PC-3 (cell line): ENCODE data around the gene SCAANT1. TPM values are rescaled to one million over a fixed set of nuclear protein-coding genes. Genes with fewer than 3 reads are reported as not detected.

ENCODE experiments used
- ATAC-seq: fragments of 200-7000 bp; cut with Tn5 transposase; 2 replicates; pipeline ENCODE4 v1.9.1; 2020; ENCODE audit warnings: mild to moderate bottlenecking, moderate library complexity
- Bru-seq: library from RNA; stranded (reverse); fragments of 400-500 nt; gene quantifications from one replicate; lab custom pipeline; 2021; lab: Mats Ljungman, UMichigan
- BruChase-seq, 2 experiments: library from RNA; stranded (reverse); fragments of 400-500 nt; gene quantifications; one replicate each; lab custom pipeline; 2021; lab: Mats Ljungman, UMichigan
- BruUV-seq: library from RNA; stranded (reverse); fragments of 400-500 nt; replicated peaks from 2 replicates; lab custom pipeline; 2021; lab: Mats Ljungman, UMichigan
- CTCF ChIA-PET: fragments of 300-600 bp; sonication (Branson Sonifier 250); formaldehyde crosslinking; loops from one replicate; lab custom pipeline; 2022; ENCODE audit warnings: antibody characterized with exemption; lab: Charles Lee
- POLR2A ChIA-PET: fragments of 300-600 bp; sonication (Branson Sonifier 250); formaldehyde crosslinking; loops from one replicate; lab custom pipeline; 2022; ENCODE audit warnings: antibody characterized with exemption; ENCODE audit not compliant: unreplicated experiment; lab: Charles Lee
- DNase-seq: peaks from one replicate; pipeline ENCODE4 v3.0.0-alpha.2; 2015
- H2AFZ ChIP-seq: fragments of 300-600 bp; sonication (generic); 2 replicates; pipeline ENCODE4 v1.6.0; 2016; ENCODE audit warnings: antibody characterized with exemption, low read length
- H3F3A ChIP-seq: fragments of 300-600 bp; sonication (generic); one replicate; pipeline ENCODE4 v1.6.0; 2017; ENCODE audit warnings: antibody characterized with exemption, low read length, control low read depth, mild to moderate bottlenecking; ENCODE audit not compliant: unreplicated experiment
- H3K27ac ChIP-seq: fragments of 300-600 bp; sonication (generic); 2 replicates; pipeline ENCODE4 v1.5.1; 2016; ENCODE audit warnings: mild to moderate bottlenecking, low read length
- H3K27me3 ChIP-seq: fragments of 300-600 bp; sonication (generic); 2 replicates; pipeline ENCODE4 v1.6.1; 2016; ENCODE audit warnings: low read length, mixed read lengths
- H3K36me3 ChIP-seq: fragments of 300-600 bp; sonication (generic); 2 replicates; pipeline ENCODE4 v1.6.1; 2016; ENCODE audit warnings: low read depth, mixed run types, low read length, mixed read lengths
- H3K4me1 ChIP-seq: fragments of 300-600 bp; sonication (generic); 2 replicates; pipeline ENCODE4 v1.5.1; 2016; ENCODE audit warnings: low read length; ENCODE audit not compliant: insufficient read depth
- H3K4me2 ChIP-seq: fragments of 300-600 bp; sonication (generic); 2 replicates; pipeline ENCODE4 v1.6.0; 2016; ENCODE audit warnings: low read length
- H3K4me3 ChIP-seq: fragments of 300-600 bp; sonication (generic); 2 replicates; pipeline ENCODE4 v1.5.1; 2016; ENCODE audit warnings: mild to moderate bottlenecking, low read length, mixed read lengths
- H3K79me2 ChIP-seq: fragments of 300-600 bp; sonication (generic); 2 replicates; pipeline ENCODE4 v1.6.1; 2017; ENCODE audit warnings: low read length, mixed read lengths
- H3K9ac ChIP-seq: fragments of 300-600 bp; sonication (generic); 2 replicates; pipeline ENCODE4 v1.6.0; 2016; ENCODE audit warnings: mild to moderate bottlenecking, low read length
- H3K9me2 ChIP-seq: fragments of 300-600 bp; sonication (generic); replicated peaks from 2 replicates; pipeline ENCODE4 v1.6.1; 2016; ENCODE audit warnings: mixed run types, low read length, mixed read lengths
- H3K9me3 ChIP-seq: fragments of 300-600 bp; sonication (generic); 2 replicates; pipeline ENCODE4 v1.6.1; 2016; ENCODE audit warnings: low read length, mixed read lengths
- H4K20me1 ChIP-seq: fragments of 300-600 bp; sonication (generic); 2 replicates; pipeline ENCODE4 v1.6.1; 2016; ENCODE audit warnings: low read length, mixed read lengths
- CTCF ChIP-seq: fragments of 300-600 bp; sonication (generic); conservative IDR thresholded peaks from 2 replicates; pipeline ENCODE4 v1.5.1; 2017; ENCODE audit warnings: antibody characterized with exemption, low read depth, mild to moderate bottlenecking, low read length
- EZH2 ChIP-seq: fragments of 300-600 bp; sonication (generic); IDR thresholded peaks from one replicate; pipeline ENCODE4 v1.6.1; 2017; ENCODE audit warnings: antibody characterized with exemption, mild to moderate bottlenecking, low read length; ENCODE audit not compliant: unreplicated experiment
- EZH2phosphoT487 ChIP-seq: fragments of 300-600 bp; sonication (generic); IDR thresholded peaks from 2 replicates; pipeline ENCODE4 v1.6.1; 2018; ENCODE audit warnings: mild to moderate bottlenecking, antibody characterized with exemption, low read length, borderline replicate concordance
- intact Hi-C: fragments of 100-400 bp; cut with micrococcal nuclease; formaldehyde crosslinking; loops from 2 replicates; pipeline ENCODE4 v1.9.0; 2023
- long read RNA-seq: library from polyadenylated mRNA; unstranded; transcript quantifications from one replicate; pipeline ENCODE4 v2.0.0, GENCODE V29; 2021; ENCODE audit not compliant: unreplicated experiment
- total RNA-seq: library from RNA; depleted of rRNA; stranded (reverse); fragments of >200 nt; gene quantifications from 2 replicates; pipeline ENCODE4 v1.2.3, GENCODE V29; 2014; rRNA removed

Gene SCAANT1
- total RNA-seq (not detected in 2 replicates), Bru-seq, nascent RNA (percentile 47 among the genes with signal in this experiment), BruChase-seq, experiment 1, labeled RNA remaining after a 6-hour chase (not detected), BruChase-seq, experiment 2, labeled RNA remaining after a 2-hour chase (not detected)
- long read RNA-seq: 0 reads

- Histone ChIP-seq H3K9ac (peak within 1 kb of the TSS; percentile 85), H3K4me1 (peaks cover 22% of the 10 kb centered on the region), H3K27ac (peak within 1 kb of the TSS; percentile 78), H3K79me2 (peaks cover 46% of the 10 kb centered on the region), H3F3A (no peaks in the 10 kb centered on the region), H4K20me1 (peaks cover 4% of the 10 kb centered on the region; the same call in 1 of the 2 replicates), H3K4me2 (peak within 1 kb of the TSS; percentile 88), H3K9me3 (no peaks in the 10 kb centered on the region), H3K27me3 (no peaks in the 10 kb centered on the region), H3K4me3 (peak within 1 kb of the TSS; percentile 76), H3K9me2 (no peaks in the 10 kb centered on the region), H3K36me3 (peaks cover 8% of the 10 kb centered on the region), H2AFZ (peak within 1 kb of the TSS; percentile 38; the same call in 1 of the 2 replicates)
- no TSS peak for BruUV-seq
- ATAC-seq (peak; percentile 75), DNase-seq (peak; percentile 68)
- ChIA-PET CTCF (no interaction called here), POLR2A (interaction anchor here (0.6 to 0.7 kb wide), 3 partner anchors 40 to 918 kb away, joined by 3 read pairs; no protein-coding TSS in a partner anchor)
- no peak for TF ChIP-seq EZH2phosphoT487
- TF ChIP-seq CTCF: no peak
- TF ChIP-seq EZH2: no peak
- intact Hi-C loops: loop anchor here (5.0 to 10.0 kb wide), 3 partner anchors 50 to 90 kb away; partner anchors contain the start of genes ATXN7 and THOC7
These were observed at the start of gene SCAANT1 for GRCh38 chr3:63911873-63912767. Gene SCAANT1 (minus strand): TSS chr3:63912383.

GRCh38 chr3:63961891-63962290 lies 49.7 kb upstream of the SCAANT1 start:
- ATAC-seq (peak; percentile 63), DNase-seq (peak; percentile 54)
- H3K4me3 ChIP-seq: no peak overlapping the region
- no peaks in the 10 kb centered on the region for H3F3A ChIP-seq
- POLR2A ChIA-PET: no interaction called here
- CTCF ChIA-PET: interaction anchor here (0.7 to 0.8 kb wide), 2 partner anchors 31 to 137 kb away, joined by 4 read pairs; no protein-coding TSS in a partner anchor
- no peaks in the 10 kb centered on the region for H3K36me3 ChIP-seq
- no peak overlapping the region for H3K27ac ChIP-seq
- no peaks in the 10 kb centered on the region for H3K9me2 ChIP-seq
- no peaks in the 10 kb centered on the region for H4K20me1 ChIP-seq
- peaks cover 4% of the 10 kb centered on the region; the same call in 1 of the 2 replicates for H3K4me1 ChIP-seq
- no peaks in the 10 kb centered on the region for H3K79me2 ChIP-seq
- H3K4me2 ChIP-seq: no peak overlapping the region
- no peak overlapping the region for H2AFZ ChIP-seq
- H3K9ac ChIP-seq: no peak overlapping the region
- no TSS peak for BruUV-seq
- no peaks in the 10 kb centered on the region for H3K9me3 ChIP-seq
- intact Hi-C loops: loop anchor here (10.0 kb wide), 1 partner anchor 47 kb away; the partner anchor contains the start of gene SCAANT1
- peak; percentile 48; the same call in 1 of the 2 replicates for TF ChIP-seq CTCF
- TF ChIP-seq EZH2: no peak
- no peaks in the 10 kb centered on the region for H3K27me3 ChIP-seq
